ENCODE data around the gene JAKMIP2. TPM values are rescaled to one million over a fixed set of nuclear protein-coding genes. Genes with fewer than 3 reads are reported as not detected.

Gene JAKMIP2
- total and polyA plus RNA-seq, 10 of the 15 experiments (the other 5 are each of a cell fraction or from before 2014, with no cell fraction given) = 0.51 to 1.8 (median 0.89) TPM

DNA sequence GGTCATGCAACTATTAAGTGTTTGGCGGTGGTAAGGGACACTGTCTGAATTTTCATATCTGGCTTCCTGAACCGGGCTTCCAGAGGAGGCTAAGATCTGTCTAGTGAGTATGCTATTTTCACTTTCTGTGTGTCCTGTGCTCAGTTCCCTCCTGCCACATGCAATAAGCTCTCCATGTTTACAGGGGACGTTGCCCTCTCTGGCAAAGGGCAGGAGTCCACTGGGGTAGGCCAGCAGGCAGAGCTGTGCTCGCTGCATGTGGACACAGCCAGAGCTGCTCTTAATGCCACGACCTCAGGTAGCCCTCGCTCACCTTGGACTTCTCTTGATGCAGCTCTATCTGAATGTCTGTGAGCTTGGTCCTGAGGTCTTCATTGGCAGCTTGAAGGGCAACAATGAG, 111.2 kb downstream of the JAKMIP2 start:
- in situ Hi-C loops (cut with MboI) (no loop called here), intact Hi-C loops (cut with micrococcal nuclease; ENCODE audit: unreplicated experiment) (no loop called here)
- CTCF ChIA-PET = no interaction called here
- Histone ChIP-seq H3K9me3 (replicated peaks; ENCODE audit: control insufficient read depth, insufficient read depth, low read length) (no peaks in the 10 kb centered on the region), H3K27ac (ENCODE audit: control insufficient read depth, insufficient read depth) (no peak overlapping the region), H3K27me3 (replicated peaks in 1 of 2; ENCODE audit: control insufficient read depth in 2 of 2, insufficient read depth in 2 of 2, low read length in 1 of 2) (no peaks in the 10 kb centered on the region), H3K36me3 (ENCODE audit: control insufficient read depth in 2 of 2, insufficient read depth in 2 of 2, low read length in 1 of 2) (no peaks in the 10 kb centered on the region), H3K4me3 (no peak overlapping the region), H3K4me2 (ENCODE audit: control insufficient read depth, insufficient read depth) (no peak overlapping the region), H3K9ac (ENCODE audit: control insufficient read depth, insufficient read depth, low read length) (no peak overlapping the region), H4K20me1 (ENCODE audit: control insufficient read depth, insufficient read depth) (no peaks in the 10 kb centered on the region), H2AFZ (ENCODE audit: control insufficient read depth, low read depth, low read length) (no peak overlapping the region), H3K4me1 (ENCODE audit: control insufficient read depth, insufficient read depth, low read length) (no peaks in the 10 kb centered on the region), H3K79me2 (ENCODE audit: control insufficient read depth, insufficient read depth, low read length) (no peaks in the 10 kb centered on the region)
- DNase-seq (ENCODE audit: low read depth, low spot score) (no peak), ATAC-seq (no peak), FAIRE-seq (no peak)
- RAD21 ChIA-PET (ENCODE audit: unreplicated experiment) = no interaction called here
- no peak for TF ChIP-seq EZH2 (IDR thresholded peaks at IDR 0.05; ENCODE audit: borderline replicate concordance, control insufficient read depth, low read depth, low read length)
- TF ChIP-seq ZZZ3 (IDR thresholded peaks at IDR 0.05; ENCODE audit: control insufficient read depth, insufficient read length, low read depth) = no peak
- TF ChIP-seq POLR2AphosphoS5 (IDR thresholded peaks at IDR 0.05; ENCODE audit: low read length) = no peak
- SMC1A ChIA-PET (ENCODE audit: uncharacterized antibody, unreplicated experiment) = interaction anchor here (1.2 kb wide), 2 partner anchors 8 to 26 kb away, joined by 3 to 4 read pairs; no protein-coding TSS in a partner anchor
- BruUV-seq (replicated peaks) = no TSS peak
- POLR2A ChIA-PET = no interaction called here
- 24% methylated on average over 6 of the region's 6 CpGs for WGBS (ENCODE audit: insufficient coverage, insufficient replicate concordance, low lambda C conversion rate, missing lambda C conversion rate)

DNA sequence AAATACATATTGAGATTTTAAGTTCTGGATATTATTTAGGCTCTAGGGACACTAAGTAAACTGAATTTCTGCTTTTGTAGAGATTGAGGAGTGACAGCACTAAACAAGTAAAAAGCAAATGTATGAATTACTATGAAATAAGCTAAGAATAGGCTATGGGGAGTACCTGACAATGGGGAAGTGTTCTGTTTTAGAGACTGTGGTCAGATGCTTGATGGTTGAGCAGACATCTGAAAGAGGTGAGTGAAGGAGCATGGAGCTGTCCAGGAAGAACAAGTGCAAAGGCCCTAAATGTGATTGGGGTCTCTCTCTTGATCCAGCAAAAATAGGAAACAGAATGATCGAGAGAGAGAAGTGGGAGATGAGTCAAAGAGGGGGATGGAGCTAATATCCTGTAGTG, 111.7 kb downstream of the JAKMIP2 start:
- ChIA-PET POLR2A (no interaction called here), SMC1A (ENCODE audit: uncharacterized antibody, unreplicated experiment) (interaction anchor here (1.2 kb wide), 2 partner anchors 9 to 25 kb away, joined by 3 to 4 read pairs; no protein-coding TSS in a partner anchor), RAD21 (ENCODE audit: unreplicated experiment) (no interaction called here), CTCF (interaction anchor here (0.7 kb wide), 1 partner anchor 43 kb away, joined by 3 read pairs; no protein-coding TSS in a partner anchor)
- no peak for ATAC-seq
- no peak for TF ChIP-seq TARDBP (IDR thresholded peaks at IDR 0.05; ENCODE audit: borderline replicate concordance)
- no peak for TF ChIP-seq TAF1 (IDR thresholded peaks at IDR 0.05; ENCODE audit: borderline replicate concordance, low read depth, low read length)
- TF ChIP-seq, protein P1, sequence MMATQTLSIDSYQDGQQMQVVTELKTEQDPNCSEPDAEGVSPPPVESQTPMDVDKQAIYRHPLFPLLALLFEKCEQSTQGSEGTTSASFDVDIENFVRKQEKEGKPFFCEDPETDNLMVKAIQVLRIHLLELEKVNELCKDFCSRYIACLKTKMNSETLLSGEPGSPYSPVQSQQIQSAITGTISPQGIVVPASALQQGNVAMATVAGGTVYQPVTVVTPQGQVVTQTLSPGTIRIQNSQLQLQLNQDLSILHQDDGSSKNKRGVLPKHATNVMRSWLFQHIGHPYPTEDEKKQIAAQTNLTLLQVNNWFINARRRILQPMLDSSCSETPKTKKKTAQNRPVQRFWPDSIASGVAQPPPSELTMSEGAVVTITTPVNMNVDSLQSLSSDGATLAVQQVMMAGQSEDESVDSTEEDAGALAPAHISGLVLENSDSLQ (IDR thresholded peaks at IDR 0.05) = no peak
- TF ChIP-seq, protein P2, sequence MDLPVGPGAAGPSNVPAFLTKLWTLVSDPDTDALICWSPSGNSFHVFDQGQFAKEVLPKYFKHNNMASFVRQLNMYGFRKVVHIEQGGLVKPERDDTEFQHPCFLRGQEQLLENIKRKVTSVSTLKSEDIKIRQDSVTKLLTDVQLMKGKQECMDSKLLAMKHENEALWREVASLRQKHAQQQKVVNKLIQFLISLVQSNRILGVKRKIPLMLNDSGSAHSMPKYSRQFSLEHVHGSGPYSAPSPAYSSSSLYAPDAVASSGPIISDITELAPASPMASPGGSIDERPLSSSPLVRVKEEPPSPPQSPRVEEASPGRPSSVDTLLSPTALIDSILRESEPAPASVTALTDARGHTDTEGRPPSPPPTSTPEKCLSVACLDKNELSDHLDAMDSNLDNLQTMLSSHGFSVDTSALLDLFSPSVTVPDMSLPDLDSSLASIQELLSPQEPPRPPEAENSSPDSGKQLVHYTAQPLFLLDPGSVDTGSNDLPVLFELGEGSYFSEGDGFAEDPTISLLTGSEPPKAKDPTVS (IDR thresholded peaks at IDR 0.05; ENCODE audit: low read depth, low read length) = no peak
- no peak for TF ChIP-seq PAX8 (IDR thresholded peaks at IDR 0.05)
- TF ChIP-seq NR2F1 (conservative IDR thresholded peaks at IDR 0.05) = no peak
- TF ChIP-seq PML (IDR thresholded peaks at IDR 0.05; ENCODE audit: low read length) = no peak
- TF ChIP-seq, protein P3, sequence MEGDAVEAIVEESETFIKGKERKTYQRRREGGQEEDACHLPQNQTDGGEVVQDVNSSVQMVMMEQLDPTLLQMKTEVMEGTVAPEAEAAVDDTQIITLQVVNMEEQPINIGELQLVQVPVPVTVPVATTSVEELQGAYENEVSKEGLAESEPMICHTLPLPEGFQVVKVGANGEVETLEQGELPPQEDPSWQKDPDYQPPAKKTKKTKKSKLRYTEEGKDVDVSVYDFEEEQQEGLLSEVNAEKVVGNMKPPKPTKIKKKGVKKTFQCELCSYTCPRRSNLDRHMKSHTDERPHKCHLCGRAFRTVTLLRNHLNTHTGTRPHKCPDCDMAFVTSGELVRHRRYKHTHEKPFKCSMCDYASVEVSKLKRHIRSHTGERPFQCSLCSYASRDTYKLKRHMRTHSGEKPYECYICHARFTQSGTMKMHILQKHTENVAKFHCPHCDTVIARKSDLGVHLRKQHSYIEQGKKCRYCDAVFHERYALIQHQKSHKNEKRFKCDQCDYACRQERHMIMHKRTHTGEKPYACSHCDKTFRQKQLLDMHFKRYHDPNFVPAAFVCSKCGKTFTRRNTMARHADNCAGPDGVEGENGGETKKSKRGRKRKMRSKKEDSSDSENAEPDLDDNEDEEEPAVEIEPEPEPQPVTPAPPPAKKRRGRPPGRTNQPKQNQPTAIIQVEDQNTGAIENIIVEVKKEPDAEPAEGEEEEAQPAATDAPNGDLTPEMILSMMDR (IDR thresholded peaks at IDR 0.05 in 2 of 3, conservative IDR thresholded peaks at IDR 0.05 in 1 of 3; ENCODE audit: control insufficient read depth in 2 of 3, extremely low read depth in 1 of 3, insufficient read depth in 1 of 3, low read depth in 3 of 3, low read length in 3 of 3) = no peak
- no peak for TF ChIP-seq DPF2 (IDR thresholded peaks at IDR 0.05)
- TF ChIP-seq TCF7 (IDR thresholded peaks at IDR 0.05; ENCODE audit: borderline replicate concordance) = no peak
- TF ChIP-seq SIN3A (IDR thresholded peaks at IDR 0.05; ENCODE audit: low read depth, low read length) = no peak
- no peak for TF ChIP-seq MEF2A (IDR thresholded peaks at IDR 0.05; ENCODE audit: insufficient read depth, low read depth, low read length)
- Histone ChIP-seq H3K79me2 (ENCODE audit: control insufficient read depth, insufficient read depth, low read length) (no peaks in the 10 kb centered on the region), H3K4me1 (ENCODE audit: control insufficient read depth, insufficient read depth, low read length) (no peaks in the 10 kb centered on the region), H4K20me1 (ENCODE audit: control insufficient read depth, insufficient read depth) (no peaks in the 10 kb centered on the region), H3K27ac (ENCODE audit: control insufficient read depth, insufficient read depth) (no peak overlapping the region), H3K27me3 (replicated peaks in 1 of 2; ENCODE audit: control insufficient read depth in 2 of 2, insufficient read depth in 2 of 2, low read length in 1 of 2) (no peaks in the 10 kb centered on the region), H2AFZ (ENCODE audit: control insufficient read depth, low read depth, low read length) (no peak overlapping the region), H3K4me2 (ENCODE audit: control insufficient read depth, insufficient read depth) (no peak overlapping the region), H3K4me3 (no peak overlapping the region), H3K9ac (ENCODE audit: control insufficient read depth, insufficient read depth, low read length) (no peak overlapping the region), H3K36me3 (ENCODE audit: control insufficient read depth in 2 of 2, insufficient read depth in 2 of 2, low read length in 1 of 2) (no peaks in the 10 kb centered on the region), H3K9me3 (replicated peaks; ENCODE audit: control insufficient read depth, insufficient read depth, low read length) (no peaks in the 10 kb centered on the region)
- FAIRE-seq = no peak
- WGBS (ENCODE audit: insufficient coverage, insufficient replicate concordance, low lambda C conversion rate, missing lambda C conversion rate) = 0% methylated on average over 1 of the region's 1 CpG
- BruUV-seq (replicated peaks) = no TSS peak
- no peak for DNase-seq (ENCODE audit: low read depth, low spot score)
- in situ Hi-C loops (cut with MboI) (no loop called here), intact Hi-C loops (cut with micrococcal nuclease; ENCODE audit: unreplicated experiment) (no loop called here)

Measured in GM12878 (cell line).